Inferior parietal cortex (tissue), 1 donor: ENCODE data around the gene ARHGAP28.

Experiments used
- DNase-seq: peaks from one replicate; pipeline ENCODE4 v3.0.0-alpha.2; 2016; ENCODE audit errors: extremely low spot score

ARHGAP28 gene

DNA sequence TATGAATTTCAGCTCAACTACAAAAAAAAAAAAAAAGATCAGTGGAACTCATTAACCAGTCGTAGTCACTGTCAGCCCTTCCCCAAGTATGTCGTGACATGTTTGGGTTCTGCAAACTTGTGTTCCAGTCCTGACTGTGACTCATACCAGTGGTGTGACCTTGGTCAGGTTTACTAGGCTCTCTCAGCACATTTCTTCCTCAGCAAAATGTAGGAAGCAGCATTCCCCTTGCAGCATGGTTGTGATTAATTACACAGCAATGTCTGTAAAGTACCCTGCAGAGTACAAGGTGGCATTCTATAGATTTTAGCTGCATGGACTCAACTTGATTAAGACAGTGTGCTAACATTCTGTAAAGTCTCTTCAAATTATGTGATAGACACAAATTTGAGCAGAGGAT is 231.1 kb downstream of the ARHGAP28 start:
- DNase-seq, result no peak

DNA sequence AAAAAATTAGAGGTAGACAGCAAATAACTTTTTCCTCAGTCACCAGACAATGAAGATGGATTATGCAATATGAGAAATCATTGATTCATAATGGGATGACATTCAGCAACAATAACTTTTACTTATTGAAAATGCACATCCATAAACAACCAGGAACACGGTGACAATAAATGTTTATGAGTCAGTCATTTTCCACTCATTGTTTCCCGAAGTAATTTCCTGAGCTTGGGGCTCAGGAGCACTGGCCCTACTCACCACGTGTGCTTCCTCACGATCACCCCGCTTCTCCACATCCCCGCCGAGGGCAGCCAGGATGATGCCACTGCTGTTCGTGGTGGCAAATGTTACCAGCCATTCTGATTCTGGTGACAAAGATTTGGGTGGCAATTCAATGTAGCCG is 231.8 kb downstream of the ARHGAP28 start:
- DNase-seq, result no peak

DNA sequence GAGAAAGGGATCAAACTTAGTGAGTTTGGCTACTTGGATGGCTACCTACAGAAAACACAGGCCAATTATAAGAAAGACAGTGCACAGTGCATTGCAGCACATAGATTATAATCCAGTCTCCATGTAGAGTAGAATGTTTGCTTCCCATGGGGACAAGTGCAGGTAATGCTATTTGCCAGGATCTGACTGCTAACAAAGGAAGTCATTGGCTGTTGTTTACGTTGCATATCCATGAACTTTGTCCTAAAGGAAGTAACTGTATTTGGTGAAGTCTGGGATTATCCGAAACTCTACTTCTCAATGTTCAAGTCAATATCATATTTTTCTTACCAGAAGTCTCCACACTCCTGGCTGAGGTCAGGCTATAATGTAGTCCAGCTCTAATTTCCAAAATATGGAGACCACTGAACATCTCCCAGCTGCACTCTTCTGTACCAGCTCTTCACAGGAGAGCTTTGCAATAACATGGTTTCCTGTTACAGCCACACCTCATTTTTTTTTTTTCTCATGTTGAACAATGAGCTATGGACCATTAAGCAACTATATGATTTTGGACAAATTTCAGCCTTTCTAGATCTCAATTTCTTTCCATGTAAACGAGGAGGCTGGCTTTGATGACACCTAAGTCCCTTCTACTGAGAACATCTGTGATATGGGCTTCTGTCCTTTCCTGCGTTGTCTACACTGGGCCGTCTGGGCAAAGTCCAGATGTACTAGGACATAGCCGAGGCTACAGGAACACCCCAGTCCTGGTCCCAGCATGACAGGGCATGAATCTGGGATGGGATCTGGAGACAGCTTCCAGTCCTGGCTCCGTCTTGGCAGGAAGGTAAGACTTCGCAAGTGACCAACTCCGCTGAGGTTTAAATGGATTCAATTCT is 233.3 kb downstream of the ARHGAP28 start:
- no peak for DNase-seq

DNA sequence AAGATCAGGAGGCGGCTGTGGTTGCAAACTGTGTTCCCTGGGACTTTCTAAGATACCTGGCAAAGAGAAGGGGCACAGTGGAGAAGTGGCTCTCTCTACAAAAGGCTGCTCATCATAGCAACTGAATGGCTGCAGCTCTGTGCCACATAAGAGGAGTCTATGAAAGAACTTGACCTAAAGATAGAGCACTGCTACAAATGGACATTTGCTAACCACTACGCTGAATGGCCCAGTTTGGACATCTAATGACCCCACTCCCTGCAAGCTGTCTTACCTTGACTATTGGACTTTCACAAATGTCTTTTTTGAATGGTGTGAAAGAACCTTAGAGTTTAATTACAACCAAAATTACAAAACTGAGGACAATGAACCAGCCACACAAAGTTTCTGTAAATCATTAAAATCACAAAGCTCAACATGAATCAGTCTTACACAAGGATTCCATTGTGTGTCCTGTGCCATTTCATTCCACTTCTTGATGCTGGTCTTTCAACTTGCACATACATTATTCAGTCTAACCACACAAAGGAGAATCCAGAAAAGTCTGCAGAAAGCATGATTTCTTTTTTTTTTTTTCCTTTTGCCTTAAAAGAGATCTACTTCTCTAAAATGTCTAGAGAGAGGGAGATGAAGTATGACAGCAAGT is 234.1 kb downstream of the ARHGAP28 start:
- no peak for DNase-seq
